ENCODE results near the gene KLF16.

The KLF16 gene

GRCh38 chr19:1908364-1908678 is 44.9 kb upstream of the KLF16 start:
- Mint-ChIP-seq H3K27ac (no peak overlapping the region), H3K36me3 (ENCODE audit: low read depth) (peaks cover 15% of the 10 kb centered on the region), H3K9me3 (no peaks in the 10 kb centered on the region), H3K27me3 (ENCODE audit: low read depth, poor library complexity) (no peaks in the 10 kb centered on the region), H3K4me3 (no peak overlapping the region), H3K4me1 (peaks cover 22% of the 10 kb centered on the region)
- TF ChIP-seq CTCF (IDR thresholded peaks at IDR 0.05), result no peak
- no peak for DNase-seq

GRCh38 chr19:1907563-1908363 is 44.4 kb upstream of the KLF16 start:
- no peak for DNase-seq
- Mint-ChIP-seq H3K27ac (no peak overlapping the region), H3K4me3 (no peak overlapping the region), H3K36me3 (ENCODE audit: low read depth) (peaks cover 11% of the 10 kb centered on the region), H3K4me1 (peaks cover 22% of the 10 kb centered on the region), H3K9me3 (no peaks in the 10 kb centered on the region), H3K27me3 (ENCODE audit: low read depth, poor library complexity) (no peaks in the 10 kb centered on the region)
- TF ChIP-seq CTCF (IDR thresholded peaks at IDR 0.05), result no peak

GRCh38 chr19:1906985-1907562 is 43.7 kb upstream of the KLF16 start:
- Mint-ChIP-seq H3K27ac (no peak overlapping the region), H3K27me3 (ENCODE audit: low read depth, poor library complexity) (no peaks in the 10 kb centered on the region), H3K4me1 (peaks cover 22% of the 10 kb centered on the region), H3K4me3 (peak overlapping the region; percentile 50), H3K9me3 (no peaks in the 10 kb centered on the region), H3K36me3 (ENCODE audit: low read depth) (peaks cover 11% of the 10 kb centered on the region)
- DNase-seq, result no peak
- TF ChIP-seq CTCF (IDR thresholded peaks at IDR 0.05), result no peak

- H3K27ac Mint-ChIP-seq, result peak overlapping the region; percentile 66
Measured at GRCh38 chr19:1905863-1906375, 42.5 kb upstream of the KLF16 start.

GRCh38 chr19:1905110-1905862 is 41.9 kb upstream of the KLF16 start, which contains the start of the genes ADAT3 and SCAMP4:
ADAT3 (plus strand) TSS chr19:1905399; CDS start chr19:1912048, 6,649 bp downstream.
SCAMP4 (plus strand) TSS chr19:1905399; CDS start chr19:1915020, 9,621 bp downstream.
- Mint-ChIP-seq H3K36me3 (ENCODE audit: low read depth) (peaks cover 3% of the 10 kb centered on the region), H3K9me3 (no peaks in the 10 kb centered on the region), H3K27ac (peak within 1 kb of the TSS; percentile 89), H3K4me1 (peaks cover 22% of the 10 kb centered on the region), H3K4me3 (peak within 1 kb of the TSS; percentile 90), H3K27me3 (ENCODE audit: low read depth, poor library complexity) (no peaks in the 10 kb centered on the region)
- no peak for TF ChIP-seq CTCF (IDR thresholded peaks at IDR 0.05)
- DNase-seq, result peak; percentile 98

More at GRCh38 chr19:1905863-1906375, 42.5 kb upstream of the KLF16 start:
- H3K27me3 Mint-ChIP-seq (ENCODE audit: low read depth, poor library complexity), result no peaks in the 10 kb centered on the region
- no peaks in the 10 kb centered on the region for H3K9me3 Mint-ChIP-seq
- DNase-seq, result no peak
- TF ChIP-seq CTCF (IDR thresholded peaks at IDR 0.05), result no peak
- peaks cover 6% of the 10 kb centered on the region for H3K36me3 Mint-ChIP-seq (ENCODE audit: low read depth)
- H3K4me3 Mint-ChIP-seq, result peak overlapping the region; percentile 90
- peaks cover 22% of the 10 kb centered on the region for H3K4me1 Mint-ChIP-seq

All from nephron progenitor cell (in vitro differentiated cells).